Panc1 (cell line): ENCODE measurements around the gene OGFOD2. TPM values are rescaled to one million over a fixed set of nuclear protein-coding genes. Genes with fewer than 3 reads are reported as not detected.

Experiments
- ATAC-seq: fragments of 200-7000 bp; cut with Tn5 transposase; 2 replicates; pipeline ENCODE4 v1.9.1; 2020; ENCODE audit warnings: mild to moderate bottlenecking, moderate library complexity
- BruUV-seq: library from RNA; stranded (reverse); fragments of 400-500 nt; replicated peaks from 2 replicates; lab custom pipeline; 2021; lab: Mats Ljungman, UMichigan
- CTCF ChIA-PET: fragments of 300-600 bp; sonication (Branson Sonifier 250); formaldehyde crosslinking; loops from one replicate; lab custom pipeline; 2022; ENCODE audit warnings: antibody characterized with exemption; lab: Charles Lee
- POLR2A ChIA-PET: fragments of 300-600 bp; sonication (Branson Sonifier 250); formaldehyde crosslinking; loops from one replicate; lab custom pipeline; 2022; ENCODE audit warnings: antibody characterized with exemption; lab: Charles Lee
- DNase-seq: peaks from one replicate; pipeline ENCODE4 v3.0.0-alpha.2; 2010; ENCODE audit warnings: low read depth, low spot score
- H3K27ac ChIP-seq: 2 replicates; pipeline ENCODE4 v1.5.1; 2011; ENCODE audit warnings: mild to moderate bottlenecking, low read length, inconsistent platforms
- H3K27me3 ChIP-seq: fragments of 200-500 bp; sonication (Bioruptor generic); 2 replicates; pipeline ENCODE4 v1.6.0; 2014; ENCODE audit warnings: low read length, inconsistent platforms; ENCODE audit not compliant: control insufficient read depth, insufficient read depth
- H3K36me3 ChIP-seq: fragments of 200-500 bp; sonication (Bioruptor generic); 2 replicates; pipeline ENCODE4 v1.5.1; 2014; ENCODE audit warnings: inconsistent platforms, mild to moderate bottlenecking, low read length, moderate library complexity; ENCODE audit not compliant: control insufficient read depth, insufficient read depth
- H3K4me1 ChIP-seq: 2 replicates; pipeline ENCODE4 v1.5.1; 2011; ENCODE audit warnings: inconsistent platforms, mild to moderate bottlenecking, low read length, moderate library complexity; ENCODE audit not compliant: control insufficient read depth, insufficient read depth
- H3K4me3 ChIP-seq, 2 experiments: 2 replicates each; pipeline ENCODE4 v1.5.1; 2011 to 2012; ENCODE audit warnings: low read depth in 2 of 2, low read length in 2 of 2, mild to moderate bottlenecking in 2 of 2, inconsistent platforms in 1 of 2, moderate library complexity in 1 of 2
- H3K9me3 ChIP-seq: fragments of 200-500 bp; sonication (Bioruptor generic); 2 replicates; pipeline ENCODE4 v1.5.1; 2014; ENCODE audit warnings: low read depth, mild to moderate bottlenecking, inconsistent platforms, low read length, moderate library complexity; ENCODE audit not compliant: control insufficient read depth, insufficient read depth
- POLR2AphosphoS5 ChIP-seq: IDR thresholded peaks from 2 replicates; pipeline ENCODE4 v1.6.1; 2012; ENCODE audit warnings: mild to moderate bottlenecking, low read depth, low read length, moderate library complexity
- SIN3A ChIP-seq: IDR thresholded peaks from 2 replicates; pipeline ENCODE4 v1.6.1; 2012; ENCODE audit warnings: low read depth, mild to moderate bottlenecking, low read length, moderate library complexity, borderline replicate concordance; ENCODE audit not compliant: insufficient read depth
- TCF7L2 ChIP-seq: IDR thresholded peaks from 2 replicates; pipeline ENCODE4 v1.6.1; 2011; ENCODE audit warnings: mild to moderate bottlenecking, low read depth, low read length, inconsistent platforms
- in situ Hi-C: cut with HindIII; loops from 2 replicates; pipeline ENCODE4 v1.10.0; 2016; ENCODE audit warnings: low sequenced_read_pairs, low pct_unique_long_range_greater_than_20kb
- intact Hi-C: fragments of 100-400 bp; cut with micrococcal nuclease; formaldehyde crosslinking; loops from one replicate; pipeline ENCODE4 v1.10.0; 2022; ENCODE audit not compliant: unreplicated experiment
- total RNA-seq: library from RNA; stranded (reverse); gene quantifications from one replicate; pipeline ENCODE4 v1.2.1, GENCODE V29; 2021; ENCODE audit not compliant: unreplicated experiment
- TF ChIP-seq, protein P1 (sequence below): fragments of 450-650 bp; IDR thresholded peaks from 2 replicates; pipeline ENCODE4 v1.5.1; 2017; ENCODE audit warnings: mild to moderate bottlenecking
- TF ChIP-seq, protein P2 (sequence below), 2 experiments: IDR thresholded peaks; 2 replicates each; pipeline ENCODE4 v1.6.1; 2011 to 2012; ENCODE audit warnings: low read depth in 2 of 2, control low read depth in 1 of 2, low read length in 1 of 2, mild to moderate bottlenecking in 1 of 2, moderate library complexity in 1 of 2; ENCODE audit not compliant: insufficient read depth in 1 of 2

OGFOD2 gene
- total RNA-seq, 1 experiment from 2014 or later, result 32.0 TPM

DNA sequence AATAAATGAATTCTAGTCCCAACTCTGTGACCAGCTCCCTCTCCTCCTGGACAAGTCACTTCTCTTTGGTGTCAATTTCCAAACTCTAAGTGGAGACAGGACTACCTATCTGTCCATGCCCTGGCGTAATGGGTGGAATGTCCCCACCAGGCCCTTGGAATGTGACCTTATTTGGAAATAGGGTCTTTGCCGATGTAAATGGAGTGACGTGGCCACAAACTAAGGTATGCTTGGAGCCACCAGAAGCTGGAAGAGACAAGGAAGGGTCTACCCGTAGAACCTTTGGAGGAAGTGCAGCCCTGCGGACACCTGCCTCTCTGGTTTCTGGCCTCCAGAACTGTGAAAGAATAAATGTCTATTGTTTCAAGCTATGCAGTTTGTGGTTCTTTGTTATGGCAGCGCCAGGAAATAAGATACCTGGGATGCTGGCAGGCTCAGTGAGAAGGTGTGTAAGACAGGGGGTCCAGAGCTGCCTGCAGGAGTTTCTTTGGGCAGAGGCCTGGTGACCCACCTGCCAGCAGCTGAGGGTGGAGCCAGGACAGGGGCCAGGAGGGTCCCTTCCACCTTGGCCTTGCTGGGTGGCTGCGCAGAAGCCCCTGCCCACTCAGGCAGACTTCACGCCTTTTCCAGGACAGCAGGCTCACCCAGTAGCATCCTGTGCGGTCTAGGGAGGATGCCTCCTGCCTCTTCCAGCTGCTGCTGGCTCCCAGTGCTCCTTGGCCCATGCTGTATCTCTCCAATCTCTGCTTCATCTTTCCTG lies 51.2 kb downstream of the OGFOD2 start:
- H3K9me3 ChIP-seq, result no peaks in the 10 kb centered on the region
- in situ Hi-C loops (no loop called here), intact Hi-C loops (no loop called here)
- H3K27me3 ChIP-seq, result no peaks in the 10 kb centered on the region
- ChIA-PET CTCF (no interaction called here), POLR2A (no interaction called here)
- no peaks in the 10 kb centered on the region for H3K36me3 ChIP-seq
- H3K27ac ChIP-seq, result no peak overlapping the region
- H3K4me3 ChIP-seq, result no peak overlapping the region
- no peak for DNase-seq
- TF ChIP-seq, protein P1, sequence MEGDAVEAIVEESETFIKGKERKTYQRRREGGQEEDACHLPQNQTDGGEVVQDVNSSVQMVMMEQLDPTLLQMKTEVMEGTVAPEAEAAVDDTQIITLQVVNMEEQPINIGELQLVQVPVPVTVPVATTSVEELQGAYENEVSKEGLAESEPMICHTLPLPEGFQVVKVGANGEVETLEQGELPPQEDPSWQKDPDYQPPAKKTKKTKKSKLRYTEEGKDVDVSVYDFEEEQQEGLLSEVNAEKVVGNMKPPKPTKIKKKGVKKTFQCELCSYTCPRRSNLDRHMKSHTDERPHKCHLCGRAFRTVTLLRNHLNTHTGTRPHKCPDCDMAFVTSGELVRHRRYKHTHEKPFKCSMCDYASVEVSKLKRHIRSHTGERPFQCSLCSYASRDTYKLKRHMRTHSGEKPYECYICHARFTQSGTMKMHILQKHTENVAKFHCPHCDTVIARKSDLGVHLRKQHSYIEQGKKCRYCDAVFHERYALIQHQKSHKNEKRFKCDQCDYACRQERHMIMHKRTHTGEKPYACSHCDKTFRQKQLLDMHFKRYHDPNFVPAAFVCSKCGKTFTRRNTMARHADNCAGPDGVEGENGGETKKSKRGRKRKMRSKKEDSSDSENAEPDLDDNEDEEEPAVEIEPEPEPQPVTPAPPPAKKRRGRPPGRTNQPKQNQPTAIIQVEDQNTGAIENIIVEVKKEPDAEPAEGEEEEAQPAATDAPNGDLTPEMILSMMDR, result no peak
- TF ChIP-seq SIN3A, result no peak
- no peak for TF ChIP-seq TCF7L2
- ATAC-seq, result no peak
- no TSS peak for BruUV-seq
- H3K4me1 ChIP-seq, result peaks cover 10% of the 10 kb centered on the region

DNA sequence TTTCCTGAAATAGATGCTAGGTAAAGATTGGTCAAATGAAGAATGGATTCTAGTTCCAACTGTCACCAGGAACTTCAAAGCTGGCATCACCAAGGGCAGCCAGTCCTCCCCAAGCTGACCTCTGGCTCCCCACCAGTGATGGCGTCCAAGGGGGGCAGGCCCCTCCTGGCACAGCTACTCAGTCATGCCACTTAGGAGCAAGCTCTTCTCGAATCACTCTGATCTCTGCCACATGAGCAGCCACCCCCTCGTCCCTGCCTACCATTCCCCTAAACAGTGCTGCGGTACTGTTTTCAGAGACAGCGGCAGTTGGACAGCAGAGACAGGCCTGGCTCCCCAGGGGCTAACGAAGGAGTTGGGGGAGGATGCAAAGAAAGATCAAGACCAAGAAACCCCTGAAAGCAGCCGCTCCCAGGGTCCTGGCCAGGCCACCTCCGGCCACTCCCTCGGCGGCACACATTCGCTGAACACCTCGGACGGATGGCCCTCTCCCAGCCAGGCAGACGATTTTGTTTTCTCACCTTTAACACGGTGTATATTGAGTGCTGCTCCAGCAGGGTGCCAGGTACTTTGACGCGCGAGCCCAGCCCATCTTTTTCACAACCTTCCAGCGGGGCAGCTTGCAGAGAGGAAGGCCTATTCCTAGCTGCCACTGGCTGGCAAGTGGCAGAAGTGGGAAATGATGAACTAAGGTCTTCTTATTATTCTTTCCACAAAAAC lies 52.8 kb downstream of the OGFOD2 start:
- no TSS peak for BruUV-seq
- no peak for DNase-seq
- intact Hi-C loops, result no loop called here
- ATAC-seq, result no peak
- TF ChIP-seq POLR2AphosphoS5 (no peak), SIN3A (no peak), TCF7L2 (no peak)
- TF ChIP-seq, protein P2, sequence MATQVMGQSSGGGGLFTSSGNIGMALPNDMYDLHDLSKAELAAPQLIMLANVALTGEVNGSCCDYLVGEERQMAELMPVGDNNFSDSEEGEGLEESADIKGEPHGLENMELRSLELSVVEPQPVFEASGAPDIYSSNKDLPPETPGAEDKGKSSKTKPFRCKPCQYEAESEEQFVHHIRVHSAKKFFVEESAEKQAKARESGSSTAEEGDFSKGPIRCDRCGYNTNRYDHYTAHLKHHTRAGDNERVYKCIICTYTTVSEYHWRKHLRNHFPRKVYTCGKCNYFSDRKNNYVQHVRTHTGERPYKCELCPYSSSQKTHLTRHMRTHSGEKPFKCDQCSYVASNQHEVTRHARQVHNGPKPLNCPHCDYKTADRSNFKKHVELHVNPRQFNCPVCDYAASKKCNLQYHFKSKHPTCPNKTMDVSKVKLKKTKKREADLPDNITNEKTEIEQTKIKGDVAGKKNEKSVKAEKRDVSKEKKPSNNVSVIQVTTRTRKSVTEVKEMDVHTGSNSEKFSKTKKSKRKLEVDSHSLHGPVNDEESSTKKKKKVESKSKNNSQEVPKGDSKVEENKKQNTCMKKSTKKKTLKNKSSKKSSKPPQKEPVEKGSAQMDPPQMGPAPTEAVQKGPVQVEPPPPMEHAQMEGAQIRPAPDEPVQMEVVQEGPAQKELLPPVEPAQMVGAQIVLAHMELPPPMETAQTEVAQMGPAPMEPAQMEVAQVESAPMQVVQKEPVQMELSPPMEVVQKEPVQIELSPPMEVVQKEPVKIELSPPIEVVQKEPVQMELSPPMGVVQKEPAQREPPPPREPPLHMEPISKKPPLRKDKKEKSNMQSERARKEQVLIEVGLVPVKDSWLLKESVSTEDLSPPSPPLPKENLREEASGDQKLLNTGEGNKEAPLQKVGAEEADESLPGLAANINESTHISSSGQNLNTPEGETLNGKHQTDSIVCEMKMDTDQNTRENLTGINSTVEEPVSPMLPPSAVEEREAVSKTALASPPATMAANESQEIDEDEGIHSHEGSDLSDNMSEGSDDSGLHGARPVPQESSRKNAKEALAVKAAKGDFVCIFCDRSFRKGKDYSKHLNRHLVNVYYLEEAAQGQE (IDR thresholded peaks at IDR 0.05; ENCODE audit: insufficient read depth in 1 of 2, low read depth in 2 of 2, low read length in 1 of 2), result no peak
- TF ChIP-seq, protein P1, result no peak
- H3K4me3 ChIP-seq, result no peak overlapping the region
- H3K27me3 ChIP-seq, result no peaks in the 10 kb centered on the region
- no peak overlapping the region for H3K27ac ChIP-seq
- in situ Hi-C loops, result no loop called here
- ChIA-PET POLR2A (interaction anchor here (0.6 kb wide), 1 partner anchor 212 kb away, joined by 9 read pairs; no protein-coding TSS in a partner anchor), CTCF (interaction anchor here (0.7 kb wide), 1 partner anchor 14 kb away, joined by 3 read pairs; no protein-coding TSS in a partner anchor)
- peaks cover 10% of the 10 kb centered on the region for H3K4me1 ChIP-seq
- no peaks in the 10 kb centered on the region for H3K36me3 ChIP-seq
- H3K9me3 ChIP-seq, result no peaks in the 10 kb centered on the region
